Parathyroid adenoma (tissue), 2 donors: Measurements from ENCODE around the gene TARM1.

Experiments
- H2AFZ ChIP-seq: fragments of 300-600 bp; sonication (generic); one replicate; pipeline ENCODE4 v1.7.0; 2017; ENCODE audit warnings: antibody characterized with exemption, mild to moderate bottlenecking
- H3K27ac ChIP-seq: fragments of 300-600 bp; sonication (generic); one replicate; pipeline ENCODE4 v1.7.0; 2017
- H3K27me3 ChIP-seq: fragments of 300-600 bp; sonication (generic); one replicate; pipeline ENCODE4 v1.7.0; 2017; ENCODE audit warnings: low read length; ENCODE audit not compliant: control insufficient read depth, insufficient read depth
- H3K36me3 ChIP-seq: fragments of 300-600 bp; sonication (generic); one replicate; pipeline ENCODE4 v1.7.0; 2017; ENCODE audit warnings: low read length; ENCODE audit not compliant: control insufficient read depth, insufficient read depth
- H3K4me1 ChIP-seq: fragments of 300-600 bp; sonication (generic); one replicate; pipeline ENCODE4 v1.7.0; 2017; ENCODE audit warnings: control low read depth
- H3K4me2 ChIP-seq: fragments of 300-600 bp; sonication (generic); one replicate; pipeline ENCODE4 v1.7.0; 2017; ENCODE audit warnings: low read length
- H3K4me3 ChIP-seq: fragments of 300-600 bp; sonication (generic); one replicate; pipeline ENCODE4 v1.7.0; 2017; ENCODE audit warnings: low read depth, low read length
- H3K79me2 ChIP-seq: fragments of 300-600 bp; sonication (generic); one replicate; pipeline ENCODE4 v1.7.0; 2017; ENCODE audit warnings: control low read depth
- H3K9ac ChIP-seq: fragments of 300-600 bp; sonication (generic); one replicate; pipeline ENCODE4 v1.7.0; 2017; ENCODE audit warnings: mild to moderate bottlenecking
- H3K9me3 ChIP-seq: fragments of 300-600 bp; sonication (generic); one replicate; pipeline ENCODE4 v1.7.0; 2017; ENCODE audit warnings: low read length; ENCODE audit not compliant: control insufficient read depth
- TF ChIP-seq, protein P1 (sequence below): fragments of 300-600 bp; sonication (generic); IDR thresholded peaks from one replicate; pipeline ENCODE4 v1.7.0; 2017; ENCODE audit warnings: antibody characterized with exemption, mild to moderate bottlenecking
- donor health status: primary hyperparathyroidism.

TARM1 gene

DNA sequence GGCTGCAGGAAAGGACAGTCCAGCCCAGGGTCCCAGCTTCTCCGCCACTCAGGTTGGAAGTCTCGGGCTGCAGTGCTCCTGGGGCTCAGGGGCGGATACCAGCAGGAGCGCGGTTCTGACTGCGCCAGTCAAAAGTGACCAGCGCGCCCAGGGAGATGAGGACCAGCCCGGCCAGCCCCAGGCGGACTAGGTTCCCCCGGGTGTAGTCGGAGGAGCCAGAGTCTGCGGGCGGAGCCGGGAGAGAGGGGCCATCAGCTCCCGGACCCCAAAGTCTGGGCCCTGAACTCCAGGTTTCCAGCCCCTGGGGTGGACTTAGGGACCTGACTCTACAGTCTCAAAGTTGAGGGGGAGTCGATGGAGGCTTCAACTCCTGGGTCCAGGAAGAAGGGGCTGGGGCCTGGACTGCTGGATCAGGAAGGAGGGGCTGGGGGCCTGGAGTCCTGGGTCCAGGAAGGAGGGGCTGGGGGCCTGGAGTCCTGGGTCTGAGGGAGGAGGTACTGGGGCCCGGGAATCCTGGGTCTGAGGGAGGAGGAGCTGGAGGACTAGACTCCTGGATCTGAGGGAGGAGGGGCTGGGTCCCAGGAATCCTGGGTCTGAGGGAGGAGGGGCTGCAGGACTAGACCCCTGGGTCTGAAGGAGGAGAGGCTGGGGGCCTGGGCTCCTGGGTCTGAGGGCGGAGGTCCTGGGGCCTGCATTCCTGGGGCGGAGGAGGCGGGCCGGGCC is 14.1 kb upstream of the TARM1 start:
- H3K9ac ChIP-seq: no peak overlapping the region
- peak overlapping the region; percentile 50 for H3K4me3 ChIP-seq

GRCh38 chr19:54094426-54095000 is 13.3 kb upstream of the TARM1 start:
- Histone ChIP-seq H3K4me2 (no peak overlapping the region), H2AFZ (no peak overlapping the region), H3K9ac (no peak overlapping the region), H3K27ac (no peak overlapping the region), H3K9me3 (no peaks in the 10 kb centered on the region), H3K79me2 (no peaks in the 10 kb centered on the region), H3K4me1 (no peaks in the 10 kb centered on the region), H3K27me3 (no peaks in the 10 kb centered on the region), H3K4me3 (no peak overlapping the region), H3K36me3 (no peaks in the 10 kb centered on the region)
- TF ChIP-seq, protein P1, sequence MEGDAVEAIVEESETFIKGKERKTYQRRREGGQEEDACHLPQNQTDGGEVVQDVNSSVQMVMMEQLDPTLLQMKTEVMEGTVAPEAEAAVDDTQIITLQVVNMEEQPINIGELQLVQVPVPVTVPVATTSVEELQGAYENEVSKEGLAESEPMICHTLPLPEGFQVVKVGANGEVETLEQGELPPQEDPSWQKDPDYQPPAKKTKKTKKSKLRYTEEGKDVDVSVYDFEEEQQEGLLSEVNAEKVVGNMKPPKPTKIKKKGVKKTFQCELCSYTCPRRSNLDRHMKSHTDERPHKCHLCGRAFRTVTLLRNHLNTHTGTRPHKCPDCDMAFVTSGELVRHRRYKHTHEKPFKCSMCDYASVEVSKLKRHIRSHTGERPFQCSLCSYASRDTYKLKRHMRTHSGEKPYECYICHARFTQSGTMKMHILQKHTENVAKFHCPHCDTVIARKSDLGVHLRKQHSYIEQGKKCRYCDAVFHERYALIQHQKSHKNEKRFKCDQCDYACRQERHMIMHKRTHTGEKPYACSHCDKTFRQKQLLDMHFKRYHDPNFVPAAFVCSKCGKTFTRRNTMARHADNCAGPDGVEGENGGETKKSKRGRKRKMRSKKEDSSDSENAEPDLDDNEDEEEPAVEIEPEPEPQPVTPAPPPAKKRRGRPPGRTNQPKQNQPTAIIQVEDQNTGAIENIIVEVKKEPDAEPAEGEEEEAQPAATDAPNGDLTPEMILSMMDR: no peak

More for the DNA sequence above, 14.1 kb upstream of the TARM1 start:
- Histone ChIP-seq H3K4me2 (peak overlapping the region; percentile 87), H3K9me3 (no peaks in the 10 kb centered on the region), H3K4me1 (no peaks in the 10 kb centered on the region), H3K27ac (no peak overlapping the region), H3K36me3 (no peaks in the 10 kb centered on the region), H3K27me3 (no peaks in the 10 kb centered on the region), H3K79me2 (no peaks in the 10 kb centered on the region), H2AFZ (peak overlapping the region; percentile 97)
- TF ChIP-seq, protein P1: no peak

GRCh38 chr19:54084410-54084809 is 3.2 kb upstream of the TARM1 start:
- H3K4me2 ChIP-seq: no peak overlapping the region
- H3K9me3 ChIP-seq: no peaks in the 10 kb centered on the region
- H3K27me3 ChIP-seq: no peaks in the 10 kb centered on the region
- no peak overlapping the region for H3K9ac ChIP-seq
- no peaks in the 10 kb centered on the region for H3K36me3 ChIP-seq
- TF ChIP-seq, protein P1: no peak
- no peaks in the 10 kb centered on the region for H3K79me2 ChIP-seq
- no peak overlapping the region for H3K4me3 ChIP-seq
- no peak overlapping the region for H2AFZ ChIP-seq
- H3K27ac ChIP-seq: no peak overlapping the region
- no peaks in the 10 kb centered on the region for H3K4me1 ChIP-seq

DNA sequence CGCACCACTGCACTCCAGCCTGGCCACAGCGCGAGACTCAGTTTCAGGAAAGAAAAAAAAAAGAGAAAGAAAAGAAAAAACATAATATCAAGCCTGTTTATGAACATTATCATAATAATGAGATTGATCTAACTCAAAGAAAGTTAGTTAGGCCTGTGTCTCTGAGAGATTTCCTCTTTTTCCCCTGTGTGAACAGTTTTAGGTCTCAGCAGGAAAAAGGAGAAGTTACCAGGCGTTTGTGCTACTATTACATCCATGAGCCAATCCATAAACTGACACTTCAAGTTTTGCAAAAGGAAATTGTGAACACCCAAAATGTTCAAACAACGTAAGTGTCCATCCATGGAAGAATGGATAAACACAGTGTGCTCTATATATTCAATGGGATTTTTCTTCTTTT is 3.8 kb downstream of the TARM1 start:
- no peaks in the 10 kb centered on the region for H3K9me3 ChIP-seq
- TF ChIP-seq, protein P1: no peak
- no peaks in the 10 kb centered on the region for H3K27me3 ChIP-seq
- no peaks in the 10 kb centered on the region for H3K4me1 ChIP-seq
- H3K36me3 ChIP-seq: no peaks in the 10 kb centered on the region
- H3K27ac ChIP-seq: no peak overlapping the region
- no peaks in the 10 kb centered on the region for H3K79me2 ChIP-seq
- no peak overlapping the region for H3K9ac ChIP-seq
- no peak overlapping the region for H2AFZ ChIP-seq
- no peak overlapping the region for H3K4me2 ChIP-seq
- no peak overlapping the region for H3K4me3 ChIP-seq

DNA sequence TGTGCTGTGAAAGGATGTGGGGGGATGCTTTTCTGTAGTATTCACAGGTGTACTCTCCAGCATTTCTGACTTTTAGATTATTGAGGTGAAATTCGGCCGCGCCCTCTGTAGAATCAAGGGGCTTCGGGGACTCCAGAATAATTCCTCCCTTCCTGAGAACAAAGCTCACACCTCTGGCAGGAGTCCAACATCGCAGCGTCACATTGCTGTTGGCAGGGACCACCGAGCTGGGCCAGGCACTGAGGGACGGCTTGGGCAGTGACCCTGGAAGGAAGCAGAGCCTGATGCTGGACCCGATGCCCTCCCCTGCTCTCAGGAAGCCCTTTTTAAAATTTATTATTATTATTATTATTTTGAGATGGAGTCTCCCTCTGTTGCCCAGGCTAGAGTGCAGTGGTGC is 6.3 kb downstream of the TARM1 start:
- TF ChIP-seq, protein P1: no peak
- H3K36me3 ChIP-seq: no peaks in the 10 kb centered on the region
- H2AFZ ChIP-seq: no peak overlapping the region
- H3K9me3 ChIP-seq: no peaks in the 10 kb centered on the region
- H3K27ac ChIP-seq: no peak overlapping the region
- H3K4me1 ChIP-seq: no peaks in the 10 kb centered on the region
- no peaks in the 10 kb centered on the region for H3K79me2 ChIP-seq
- H3K27me3 ChIP-seq: no peaks in the 10 kb centered on the region
- no peak overlapping the region for H3K9ac ChIP-seq
- H3K4me2 ChIP-seq: no peak overlapping the region
- no peak overlapping the region for H3K4me3 ChIP-seq
